ENCODE data around the gene RBM33. TPM values are rescaled to one million over a fixed set of nuclear protein-coding genes. Genes with fewer than 3 reads are reported as not detected.

RBM33 gene
- total RNA-seq, 4 donors from 2014 or later: 27.0 to 34.5 (median 32.6) TPM

DNA sequence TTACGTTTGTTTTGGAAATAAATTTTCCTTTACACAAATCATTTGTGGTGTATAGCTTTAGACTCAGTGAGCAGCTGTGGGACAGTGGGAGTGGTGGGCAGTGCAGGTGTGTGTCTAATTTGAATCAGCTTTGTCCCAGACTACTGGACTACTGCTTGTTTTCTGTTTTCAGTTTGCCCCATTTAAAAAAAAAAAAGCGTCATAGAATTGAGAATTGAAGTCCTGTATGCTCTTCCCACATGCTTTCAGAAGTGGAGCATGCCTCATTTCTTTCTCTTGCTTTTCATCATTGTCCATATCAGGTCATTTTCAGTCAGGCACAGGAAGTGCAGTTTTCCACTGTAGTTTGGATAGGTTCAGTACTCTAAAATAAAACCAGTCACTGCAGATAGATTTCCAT, 101.7 kb downstream of the RBM33 start:
- Histone ChIP-seq H3K4me1 (peaks cover 7 to 36% (median 24%) of the 10 kb centered on the region in 4 donors), H3K27ac (replicated peaks in 1 of 4) (no peak overlapping the region), H3K36me3 (peaks cover 40 to 61% (median 48%) of the 10 kb centered on the region in 4 donors), H3K4me3 (no peak overlapping the region), H3K27me3 (no peaks in the 10 kb centered on the region), H3K9me3 (no peaks in the 10 kb centered on the region)
- no peak for TF ChIP-seq POLR2AphosphoS5 (IDR thresholded peaks at IDR 0.05)
- TF ChIP-seq POLR2A (IDR thresholded peaks at IDR 0.05; ENCODE audit: low read depth): no peak
- TF ChIP-seq, protein P1, sequence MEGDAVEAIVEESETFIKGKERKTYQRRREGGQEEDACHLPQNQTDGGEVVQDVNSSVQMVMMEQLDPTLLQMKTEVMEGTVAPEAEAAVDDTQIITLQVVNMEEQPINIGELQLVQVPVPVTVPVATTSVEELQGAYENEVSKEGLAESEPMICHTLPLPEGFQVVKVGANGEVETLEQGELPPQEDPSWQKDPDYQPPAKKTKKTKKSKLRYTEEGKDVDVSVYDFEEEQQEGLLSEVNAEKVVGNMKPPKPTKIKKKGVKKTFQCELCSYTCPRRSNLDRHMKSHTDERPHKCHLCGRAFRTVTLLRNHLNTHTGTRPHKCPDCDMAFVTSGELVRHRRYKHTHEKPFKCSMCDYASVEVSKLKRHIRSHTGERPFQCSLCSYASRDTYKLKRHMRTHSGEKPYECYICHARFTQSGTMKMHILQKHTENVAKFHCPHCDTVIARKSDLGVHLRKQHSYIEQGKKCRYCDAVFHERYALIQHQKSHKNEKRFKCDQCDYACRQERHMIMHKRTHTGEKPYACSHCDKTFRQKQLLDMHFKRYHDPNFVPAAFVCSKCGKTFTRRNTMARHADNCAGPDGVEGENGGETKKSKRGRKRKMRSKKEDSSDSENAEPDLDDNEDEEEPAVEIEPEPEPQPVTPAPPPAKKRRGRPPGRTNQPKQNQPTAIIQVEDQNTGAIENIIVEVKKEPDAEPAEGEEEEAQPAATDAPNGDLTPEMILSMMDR (IDR thresholded peaks at IDR 0.05): no peak
- DNase-seq (ENCODE audit: extremely low spot score): no peak
- intact Hi-C loops (cut with DNase I): no loop called here
- 79% methylated on average over 2 of the region's 2 CpGs for WGBS

DNA sequence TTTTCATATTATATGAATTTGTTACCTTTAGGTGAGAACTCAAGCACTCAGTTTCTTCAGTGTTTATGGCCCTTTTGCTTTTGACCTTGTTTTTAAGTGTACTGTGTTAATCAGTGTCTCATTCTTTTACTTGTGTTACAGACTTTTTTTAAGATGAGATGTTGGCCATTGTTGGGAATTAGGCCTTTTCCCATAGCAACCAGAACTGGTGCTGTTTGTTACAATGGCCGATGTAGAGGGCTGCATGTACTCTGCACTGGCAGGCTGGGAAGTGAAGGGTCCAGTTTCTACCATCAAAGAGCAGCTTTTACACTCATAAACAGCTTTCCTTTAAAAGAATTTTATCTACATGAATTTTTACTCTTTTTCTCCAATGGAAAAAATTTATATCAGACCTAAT, 102.7 kb downstream of the RBM33 start:
- intact Hi-C loops (cut with DNase I): no loop called here
- TF ChIP-seq POLR2AphosphoS5 (IDR thresholded peaks at IDR 0.05) (no peak), POLR2A (IDR thresholded peaks at IDR 0.05; ENCODE audit: low read depth) (no peak), EP300 (IDR thresholded peaks at IDR 0.05) (no peak)
- TF ChIP-seq, protein P1 (IDR thresholded peaks at IDR 0.05): no peak
- WGBS: 100% methylated on average over 1 of the region's 1 CpG
- Histone ChIP-seq H3K4me1 (peaks cover 13 to 45% (median 34%) of the 10 kb centered on the region in 4 donors), H3K4me3 (no peak overlapping the region), H3K27ac (replicated peaks in 1 of 4) (no peak overlapping the region), H3K36me3 (peaks cover 30 to 51% (median 39%) of the 10 kb centered on the region in 4 donors), H3K27me3 (no peaks in the 10 kb centered on the region), H3K9me3 (no peaks in the 10 kb centered on the region)
- DNase-seq (ENCODE audit: extremely low spot score): no peak

DNA sequence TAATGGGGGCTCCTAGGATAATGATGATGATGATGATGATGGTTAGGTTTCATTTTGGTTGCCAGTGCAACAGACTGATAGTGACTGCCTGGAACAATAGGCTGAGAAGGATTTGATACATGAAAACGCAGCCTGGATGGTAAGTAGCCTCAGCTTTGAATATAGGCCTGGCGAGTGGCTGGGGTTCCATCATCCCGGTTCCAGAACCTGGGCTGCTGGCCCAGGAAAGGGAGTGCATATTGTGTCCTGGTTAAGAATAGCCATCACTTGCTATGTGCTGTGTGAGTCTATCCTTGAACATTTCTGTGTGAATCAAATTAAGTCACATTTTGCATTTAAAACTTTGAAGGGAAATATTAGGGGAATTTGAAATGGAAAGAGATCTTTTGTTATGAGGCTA, 105.1 kb downstream of the RBM33 start:
- Histone ChIP-seq H3K9me3 (no peaks in the 10 kb centered on the region), H3K27ac (replicated peaks in 1 of 4) (no peak overlapping the region), H3K27me3 (no peaks in the 10 kb centered on the region), H3K4me1 (peaks cover 37 to 69% (median 56%) of the 10 kb centered on the region in 4 donors), H3K4me3 (no peak overlapping the region), H3K36me3 (peaks cover 19 to 30% (median 20%) of the 10 kb centered on the region in 4 donors)
- DNase-seq (ENCODE audit: extremely low spot score): no peak
- intact Hi-C loops (cut with DNase I): no loop called here
- TF ChIP-seq, protein P1 (IDR thresholded peaks at IDR 0.05): no peak
- TF ChIP-seq POLR2AphosphoS5 (IDR thresholded peaks at IDR 0.05): no peak
- TF ChIP-seq POLR2A (IDR thresholded peaks at IDR 0.05; ENCODE audit: low read depth): no peak
- TF ChIP-seq EP300 (IDR thresholded peaks at IDR 0.05): no peak
- WGBS: 96% methylated on average over 3 of the region's 3 CpGs

DNA sequence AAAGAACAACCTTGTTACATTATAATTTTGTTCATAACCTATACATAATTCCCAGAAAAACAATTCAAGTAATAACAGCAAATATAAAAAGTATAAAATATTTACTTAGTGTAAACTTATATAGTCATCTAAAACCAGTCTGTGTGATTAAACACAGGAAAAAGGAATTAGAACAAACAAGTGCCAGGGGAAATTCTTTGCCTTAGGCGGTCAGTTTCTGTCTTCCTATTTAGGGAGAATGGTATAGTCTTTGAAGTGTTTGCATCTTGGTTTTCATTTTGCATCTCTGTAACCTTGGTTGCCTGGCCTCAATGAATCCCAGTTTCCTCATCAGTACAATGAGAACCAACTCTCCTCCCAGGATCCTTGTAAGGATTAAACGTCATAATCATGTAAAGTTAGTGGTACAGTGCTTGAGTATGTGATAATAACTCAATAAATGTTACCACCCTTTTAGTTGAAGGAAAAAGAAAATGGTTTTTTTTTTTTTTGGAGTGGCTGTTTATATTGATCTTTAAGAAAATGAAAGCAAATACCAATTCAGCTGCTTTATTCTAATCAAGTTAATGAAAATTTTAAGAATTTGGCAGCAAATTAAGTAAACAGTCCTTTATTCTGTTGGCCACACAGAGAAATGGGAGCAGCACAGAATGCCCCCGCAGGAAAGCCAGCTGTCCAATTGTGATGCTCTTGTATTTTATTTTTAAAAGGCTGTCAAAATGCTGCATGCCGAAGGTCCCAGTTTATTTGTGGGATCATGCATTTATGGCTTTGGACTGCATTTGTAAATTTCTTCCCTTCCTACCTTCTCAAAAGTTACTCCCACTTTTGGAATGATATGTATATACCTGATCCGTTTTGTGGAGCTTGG, 106.0 kb downstream of the RBM33 start:
- H3K36me3 ChIP-seq: peaks cover 10 to 21% (median 11%) of the 10 kb centered on the region in 4 donors
- H3K27me3 ChIP-seq: no peaks in the 10 kb centered on the region
- no peaks in the 10 kb centered on the region for H3K9me3 ChIP-seq
- H3K4me3 ChIP-seq: no peak overlapping the region
- H3K4me1 ChIP-seq: peaks cover 37 to 76% (median 59%) of the 10 kb centered on the region in 4 donors
- H3K27ac ChIP-seq (replicated peaks in 1 of 4): no peak overlapping the region
- intact Hi-C loops (cut with DNase I): no loop called here
- TF ChIP-seq POLR2AphosphoS5 (IDR thresholded peaks at IDR 0.05) (no peak), EP300 (IDR thresholded peaks at IDR 0.05) (no peak), POLR2A (IDR thresholded peaks at IDR 0.05; ENCODE audit: low read depth) (no peak)
- TF ChIP-seq, protein P1 (IDR thresholded peaks at IDR 0.05): no peak
- DNase-seq (ENCODE audit: extremely low spot score): no peak
- 75% methylated on average over 5 of the region's 5 CpGs for WGBS

Data from esophagus muscularis mucosa (tissue), 4 donors.